Measurements from ENCODE around the gene IKBKG.

- no peak for TF ChIP-seq CTCF (conservative IDR thresholded peaks at IDR 0.05; ENCODE audit: low read depth, low read length)
- no peak for TF ChIP-seq POLR2A (IDR thresholded peaks at IDR 0.05; ENCODE audit: low read depth, low read length)
- TF ChIP-seq BHLHE40 (IDR thresholded peaks at IDR 0.05; ENCODE audit: low read depth, low read length): no peak
These were observed 51.2 kb downstream of the IKBKG start for GRCh38 chrX:154598656-154599055.
